Measurements from ENCODE around the gene CAND1. TPM values are rescaled to one million over a fixed set of nuclear protein-coding genes. Genes with fewer than 3 reads are reported as not detected.

Gene CAND1
- total and polyA plus RNA-seq, 7 donors = 9.1 to 48.6 (median 27.9) TPM

GRCh38 chr12:67358781-67359338 lies 89.7 kb downstream of the CAND1 start:
- Histone ChIP-seq H3K4me1 (peaks cover 23% of the 10 kb centered on the region), H3K27me3 (ENCODE audit: insufficient read depth in 3 of 3, low read length in 2 of 3) (no peaks in the 10 kb centered on the region), H3K36me3 (ENCODE audit: insufficient read depth in 1 of 2, low read depth in 1 of 2) (no peaks in the 10 kb centered on the region), H3K27ac (peak overlapping the region; percentile 78), H3K9me3 (no peaks in the 10 kb centered on the region), H3K4me3 (no peak overlapping the region)
- DNase-seq (no peak), ATAC-seq (peak in 3 of 4 donors; percentile 38 to 52 (median 51))
- intact Hi-C loops (cut with DNase I) = loop anchor here in 1 of 2 donors (5.0 kb wide), 2 partner anchors 53 to 83 kb away; no protein-coding TSS in a partner anchor
- TF ChIP-seq CTCF (IDR thresholded peaks at IDR 0.05) = no peak
- 19 to 49% (median 21%) methylated on average over 4 of the region's 4 CpGs for WGBS, 3 donors

GRCh38 chr12:67362526-67362925 lies 93.4 kb downstream of the CAND1 start:
- WGBS, 3 donors = 74 to 84% (median 83%) methylated on average over 6 of the region's 6 CpGs
- ATAC-seq (no peak), DNase-seq (no peak)
- Histone ChIP-seq H3K36me3 (ENCODE audit: insufficient read depth in 1 of 2, low read depth in 1 of 2) (no peaks in the 10 kb centered on the region), H3K4me3 (no peak overlapping the region), H3K9me3 (no peaks in the 10 kb centered on the region), H3K27ac (no peak overlapping the region), H3K4me1 (peaks cover 12% of the 10 kb centered on the region), H3K27me3 (ENCODE audit: insufficient read depth in 3 of 3, low read length in 2 of 3) (no peaks in the 10 kb centered on the region)
- no peak for TF ChIP-seq CTCF (IDR thresholded peaks at IDR 0.05)
- intact Hi-C loops (cut with DNase I) = loop anchor here in 1 of 2 donors (5.0 kb wide), 1 partner anchor 305 kb away; no protein-coding TSS in a partner anchor

- Histone ChIP-seq H3K9me3 (no peaks in the 10 kb centered on the region), H3K27ac (no peak overlapping the region), H3K4me1 (no peaks in the 10 kb centered on the region), H3K4me3 (no peak overlapping the region), H3K36me3 (ENCODE audit: insufficient read depth in 1 of 2, low read depth in 1 of 2) (no peaks in the 10 kb centered on the region), H3K27me3 (ENCODE audit: insufficient read depth in 3 of 3, low read length in 2 of 3) (no peaks in the 10 kb centered on the region)
- intact Hi-C loops (cut with DNase I) = loop anchor here in 1 of 2 donors (5.0 kb wide), 1 partner anchor 303 kb away; no protein-coding TSS in a partner anchor
- no peak for TF ChIP-seq CTCF (IDR thresholded peaks at IDR 0.05)
- DNase-seq = no peak
- ATAC-seq = no peak
Observed at GRCh38 chr12:67364228-67364627, 95.1 kb downstream of the CAND1 start.

GRCh38 chr12:67365131-67365530 lies 96.0 kb downstream of the CAND1 start:
- Histone ChIP-seq H3K27me3 (ENCODE audit: insufficient read depth in 3 of 3, low read length in 2 of 3) (no peaks in the 10 kb centered on the region), H3K27ac (no peak overlapping the region), H3K9me3 (no peaks in the 10 kb centered on the region), H3K4me3 (no peak overlapping the region), H3K4me1 (no peaks in the 10 kb centered on the region), H3K36me3 (ENCODE audit: insufficient read depth in 1 of 2, low read depth in 1 of 2) (no peaks in the 10 kb centered on the region)
- intact Hi-C loops (cut with DNase I) = no loop called here
- no peak for TF ChIP-seq CTCF (IDR thresholded peaks at IDR 0.05)
- ATAC-seq (no peak), DNase-seq (no peak)

- DNase-seq = no peak
- Histone ChIP-seq H3K4me3 (no peak overlapping the region), H3K27ac (no peak overlapping the region), H3K9me3 (no peaks in the 10 kb centered on the region), H3K4me1 (no peaks in the 10 kb centered on the region), H3K27me3 (ENCODE audit: insufficient read depth in 3 of 3, low read length in 2 of 3) (no peaks in the 10 kb centered on the region), H3K36me3 (ENCODE audit: insufficient read depth in 1 of 2, low read depth in 1 of 2) (no peaks in the 10 kb centered on the region)
- intact Hi-C loops (cut with DNase I) = no loop called here
- TF ChIP-seq CTCF (IDR thresholded peaks at IDR 0.05) = no peak
- 81 to 94% (median 93%) methylated on average over 1 of the region's 1 CpG for WGBS, 3 donors
- peak in 1 of 4 donors; percentile 32 for ATAC-seq
Observed at GRCh38 chr12:67367843-67368242, 98.7 kb downstream of the CAND1 start.

Measured in psoas muscle (tissue), 8 donors.